ENCODE measurements around the gene CCDC149.
A peak's percentile ranks its signal among the peaks of the same experiment; 100 is the strongest.

The CCDC149 gene

GRCh38 chr4:24810871-24811631 is 101.8 kb downstream of the CCDC149 start:
- TF ChIP-seq, protein P1, sequence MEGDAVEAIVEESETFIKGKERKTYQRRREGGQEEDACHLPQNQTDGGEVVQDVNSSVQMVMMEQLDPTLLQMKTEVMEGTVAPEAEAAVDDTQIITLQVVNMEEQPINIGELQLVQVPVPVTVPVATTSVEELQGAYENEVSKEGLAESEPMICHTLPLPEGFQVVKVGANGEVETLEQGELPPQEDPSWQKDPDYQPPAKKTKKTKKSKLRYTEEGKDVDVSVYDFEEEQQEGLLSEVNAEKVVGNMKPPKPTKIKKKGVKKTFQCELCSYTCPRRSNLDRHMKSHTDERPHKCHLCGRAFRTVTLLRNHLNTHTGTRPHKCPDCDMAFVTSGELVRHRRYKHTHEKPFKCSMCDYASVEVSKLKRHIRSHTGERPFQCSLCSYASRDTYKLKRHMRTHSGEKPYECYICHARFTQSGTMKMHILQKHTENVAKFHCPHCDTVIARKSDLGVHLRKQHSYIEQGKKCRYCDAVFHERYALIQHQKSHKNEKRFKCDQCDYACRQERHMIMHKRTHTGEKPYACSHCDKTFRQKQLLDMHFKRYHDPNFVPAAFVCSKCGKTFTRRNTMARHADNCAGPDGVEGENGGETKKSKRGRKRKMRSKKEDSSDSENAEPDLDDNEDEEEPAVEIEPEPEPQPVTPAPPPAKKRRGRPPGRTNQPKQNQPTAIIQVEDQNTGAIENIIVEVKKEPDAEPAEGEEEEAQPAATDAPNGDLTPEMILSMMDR (IDR thresholded peaks at IDR 0.05; ENCODE audit: low read depth, low read length, missing control alignments) = no peak
- H3K36me3 ChIP-seq (replicated peaks) = no peaks in the 10 kb centered on the region
- no peak overlapping the region for H3K27ac ChIP-seq
- H3K27me3 ChIP-seq (replicated peaks) = no peaks in the 10 kb centered on the region
- no peak overlapping the region for H3K4me3 ChIP-seq (ENCODE audit: low read depth, low read length)
- in situ Hi-C loops (cut with HindIII; ENCODE audit: low pct_ligation_motif_present, low sequenced_read_pairs) = no loop called here
- DNase-seq = no peak

DNA sequence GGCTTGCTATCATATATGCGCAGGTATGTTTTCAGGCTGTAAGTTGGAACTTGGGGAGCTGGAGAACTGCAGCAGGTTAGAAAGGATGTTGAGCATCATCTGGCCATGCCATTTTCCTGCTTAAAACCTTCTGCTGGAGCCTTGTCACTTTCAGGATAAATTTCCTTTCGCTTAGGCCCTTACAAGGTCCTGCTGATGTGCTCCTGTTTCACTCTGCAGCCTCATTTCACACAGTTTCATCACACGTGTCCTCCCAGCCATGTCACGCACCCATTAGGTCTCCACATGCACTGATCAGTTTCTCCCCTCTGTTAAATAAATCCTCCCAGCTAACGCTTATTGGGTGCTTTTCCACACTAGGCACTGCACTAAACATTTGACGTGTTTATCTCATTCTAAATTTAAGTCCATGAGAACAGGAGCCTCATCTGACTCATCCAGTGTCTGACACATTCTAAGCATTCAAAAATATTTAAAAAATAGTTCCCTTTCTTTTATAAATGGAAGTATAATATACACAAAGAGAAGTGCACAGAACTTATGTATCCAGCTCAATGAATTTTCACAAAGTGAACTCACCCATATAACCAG is 102.9 kb downstream of the CCDC149 start:
- no peaks in the 10 kb centered on the region for H3K36me3 ChIP-seq (replicated peaks)
- no peaks in the 10 kb centered on the region for H3K27me3 ChIP-seq (replicated peaks)
- in situ Hi-C loops (cut with HindIII; ENCODE audit: low pct_ligation_motif_present, low sequenced_read_pairs) = no loop called here
- TF ChIP-seq, protein P1 (IDR thresholded peaks at IDR 0.05; ENCODE audit: low read depth, low read length, missing control alignments) = no peak
- no peak overlapping the region for H3K4me3 ChIP-seq (ENCODE audit: low read depth, low read length)
- no peak overlapping the region for H3K27ac ChIP-seq
- peak; percentile 36 for DNase-seq

- TF ChIP-seq, protein P1 (IDR thresholded peaks at IDR 0.05; ENCODE audit: low read depth, low read length, missing control alignments) = peak; percentile 42
- DNase-seq = no peak
- Histone ChIP-seq H3K27me3 (replicated peaks) (no peaks in the 10 kb centered on the region), H3K27ac (no peak overlapping the region), H3K36me3 (replicated peaks) (no peaks in the 10 kb centered on the region), H3K4me3 (ENCODE audit: low read depth, low read length) (no peak overlapping the region)
- in situ Hi-C loops (cut with HindIII; ENCODE audit: low pct_ligation_motif_present, low sequenced_read_pairs) = no loop called here
Measured at GRCh38 chr4:24809376-24809775, 103.5 kb downstream of the CCDC149 start.

DNA sequence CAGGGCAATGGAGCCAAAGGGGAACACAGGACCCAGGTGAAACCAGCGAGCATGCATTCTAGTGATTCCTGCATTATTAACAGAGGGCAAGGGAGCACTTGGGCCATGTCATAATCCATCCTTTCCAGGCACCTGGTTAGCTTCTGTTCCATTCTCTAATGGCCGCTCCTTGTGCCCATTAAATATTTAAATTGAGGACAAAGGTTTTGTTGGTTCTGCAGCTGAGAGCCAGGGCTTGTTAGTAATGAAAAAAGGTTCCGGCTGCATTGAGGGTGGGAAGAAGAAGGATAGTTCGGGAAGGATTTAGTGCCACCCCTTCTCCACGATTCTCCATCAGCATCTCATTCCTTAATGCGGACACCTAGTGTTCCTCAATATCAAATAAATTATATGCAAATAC is 103.9 kb downstream of the CCDC149 start:
- Histone ChIP-seq H3K36me3 (replicated peaks) (no peaks in the 10 kb centered on the region), H3K27me3 (replicated peaks) (no peaks in the 10 kb centered on the region), H3K4me3 (ENCODE audit: low read depth, low read length) (no peak overlapping the region), H3K27ac (no peak overlapping the region)
- DNase-seq = no peak
- TF ChIP-seq, protein P1 (IDR thresholded peaks at IDR 0.05; ENCODE audit: low read depth, low read length, missing control alignments) = no peak
- in situ Hi-C loops (cut with HindIII; ENCODE audit: low pct_ligation_motif_present, low sequenced_read_pairs) = no loop called here

DNA sequence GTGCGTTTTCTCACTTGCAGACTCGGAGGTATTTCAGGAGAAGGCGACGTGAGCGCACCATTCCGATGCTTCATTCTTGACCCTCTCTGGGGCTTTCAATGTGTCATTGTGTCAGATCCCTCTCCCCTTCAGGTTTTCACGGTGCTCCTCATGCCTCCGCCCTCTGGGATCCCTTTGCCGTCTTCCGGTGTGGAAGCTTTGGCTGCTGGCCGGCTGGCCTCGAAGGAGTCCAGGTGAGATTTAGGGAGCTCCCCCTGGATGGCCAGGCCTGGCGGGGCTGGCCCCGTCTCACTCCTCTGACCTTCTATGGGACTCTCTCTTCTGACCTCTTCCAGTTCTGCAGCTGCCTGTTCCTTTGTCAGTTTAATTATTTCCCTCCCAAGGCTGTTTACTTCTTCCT is 104.6 kb downstream of the CCDC149 start:
- Histone ChIP-seq H3K27me3 (replicated peaks) (no peaks in the 10 kb centered on the region), H3K36me3 (replicated peaks) (no peaks in the 10 kb centered on the region), H3K27ac (no peak overlapping the region), H3K4me3 (ENCODE audit: low read depth, low read length) (no peak overlapping the region)
- no peak for DNase-seq
- in situ Hi-C loops (cut with HindIII; ENCODE audit: low pct_ligation_motif_present, low sequenced_read_pairs) = no loop called here
- TF ChIP-seq, protein P1 (IDR thresholded peaks at IDR 0.05; ENCODE audit: low read depth, low read length, missing control alignments) = no peak

All from brain microvascular endothelial cell (primary cell).